HG03108 (cell line): ENCODE results near the gene NUDT8.
"Not testable (repeated sequence)": the region's sequence is repeated elsewhere in the genome, so short reads cannot be mapped to it uniquely, and the experiment has no call there.

Source experiments
- ATAC-seq: cut with Tn5 transposase; IDR thresholded peaks from one replicate; pipeline ENCODE4 v1.9.1; 2021; ENCODE audit warnings: moderate library complexity; ENCODE audit not compliant: unreplicated experiment

The NUDT8 gene

GRCh38 chr11:67630228-67630942 is 648 bp upstream of the NUDT8 start:
- peak; percentile 51 for ATAC-seq

- no peak for ATAC-seq
These were observed 889 bp downstream of the NUDT8 start for GRCh38 chr11:67628710-67629385.

GRCh38 chr11:67627812-67628624 is 1.7 kb downstream of the NUDT8 start:
- no peak for ATAC-seq

GRCh38 chr11:67627441-67627811 is 2.3 kb downstream of the NUDT8 start:
- ATAC-seq = no peak

GRCh38 chr11:67626970-67627369 is 2.8 kb downstream of the NUDT8 start:
- no peak for ATAC-seq

GRCh38 chr11:67626131-67626833 is 3.5 kb downstream of the NUDT8 start:
- not testable (repeated sequence) for ATAC-seq

- not testable (repeated sequence) for ATAC-seq
These were observed 5.9 kb downstream of the NUDT8 start for GRCh38 chr11:67623795-67624194.

GRCh38 chr11:67622905-67623304 is 6.8 kb downstream of the NUDT8 start:
- ATAC-seq = not testable (repeated sequence)

- not testable (repeated sequence) for ATAC-seq
These were observed 7.8 kb downstream of the NUDT8 start for GRCh38 chr11:67621928-67622327.

- ATAC-seq = not testable (repeated sequence)
These were observed 9.1 kb downstream of the NUDT8 start for GRCh38 chr11:67620621-67621020.

GRCh38 chr11:67619683-67620618 is 9.8 kb downstream of the NUDT8 start:
- not testable (repeated sequence) for ATAC-seq

- ATAC-seq = not testable (repeated sequence)
These were observed 10.7 kb downstream of the NUDT8 start for GRCh38 chr11:67618901-67619659.

- ATAC-seq = no peak
These were observed 12.3 kb downstream of the NUDT8 start for GRCh38 chr11:67617243-67617953.

GRCh38 chr11:67616431-67617242 is 13.1 kb downstream of the NUDT8 start:
- ATAC-seq = no peak

GRCh38 chr11:67615728-67616430 is 13.9 kb downstream of the NUDT8 start:
- no peak for ATAC-seq

GRCh38 chr11:67614730-67615714 is 14.7 kb downstream of the NUDT8 start:
- ATAC-seq = no peak
